Inflammatory macrophage (primary cell): ENCODE results near the gene RNF138.
"Not testable (repeated sequence)": the region's sequence is repeated elsewhere in the genome, so short reads cannot be mapped to it uniquely, and the experiment has no call there.

Experiments used
- DNase-seq, 2 donors: peaks; one replicate each; pipeline ENCODE4 v3.0.0-alpha.2; 2020 to 2022

RNF138 gene

GRCh38 chr18:32176745-32177144 is 85.1 kb downstream of the RNF138 start:
- not testable (repeated sequence) for DNase-seq

GRCh38 chr18:32177530-32177929 is 85.9 kb downstream of the RNF138 start:
- DNase-seq, result no peak
